ENCODE results near the gene AOX1.
A peak's percentile ranks its signal among the peaks of the same experiment; 100 is the strongest.
"Not testable (repeated sequence)": the region's sequence is repeated elsewhere in the genome, so short reads cannot be mapped to it uniquely, and the experiment has no call there.

AOX1 gene

DNA sequence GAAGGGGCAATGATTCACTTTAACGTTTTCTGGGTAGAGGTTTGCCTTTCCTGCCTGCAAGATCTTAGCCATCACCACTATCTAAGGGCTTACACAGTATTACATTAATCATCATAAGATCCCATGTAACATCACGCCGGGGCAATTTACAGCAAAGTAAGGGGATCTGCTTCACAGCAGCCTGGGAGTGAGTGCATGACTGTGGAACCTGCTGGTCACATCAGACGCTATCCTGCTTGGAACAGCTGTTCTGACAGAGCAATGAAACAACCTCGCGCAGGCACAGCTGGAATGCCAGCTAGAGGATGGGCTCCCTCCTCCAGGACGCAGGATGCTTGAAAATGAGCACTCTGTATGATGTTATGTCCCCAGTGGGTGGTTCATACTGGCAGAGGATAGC, 89.0 kb downstream of the AOX1 start:
- no peak for TF ChIP-seq ZFX (IDR thresholded peaks at IDR 0.05)
- TF ChIP-seq, protein P1, sequence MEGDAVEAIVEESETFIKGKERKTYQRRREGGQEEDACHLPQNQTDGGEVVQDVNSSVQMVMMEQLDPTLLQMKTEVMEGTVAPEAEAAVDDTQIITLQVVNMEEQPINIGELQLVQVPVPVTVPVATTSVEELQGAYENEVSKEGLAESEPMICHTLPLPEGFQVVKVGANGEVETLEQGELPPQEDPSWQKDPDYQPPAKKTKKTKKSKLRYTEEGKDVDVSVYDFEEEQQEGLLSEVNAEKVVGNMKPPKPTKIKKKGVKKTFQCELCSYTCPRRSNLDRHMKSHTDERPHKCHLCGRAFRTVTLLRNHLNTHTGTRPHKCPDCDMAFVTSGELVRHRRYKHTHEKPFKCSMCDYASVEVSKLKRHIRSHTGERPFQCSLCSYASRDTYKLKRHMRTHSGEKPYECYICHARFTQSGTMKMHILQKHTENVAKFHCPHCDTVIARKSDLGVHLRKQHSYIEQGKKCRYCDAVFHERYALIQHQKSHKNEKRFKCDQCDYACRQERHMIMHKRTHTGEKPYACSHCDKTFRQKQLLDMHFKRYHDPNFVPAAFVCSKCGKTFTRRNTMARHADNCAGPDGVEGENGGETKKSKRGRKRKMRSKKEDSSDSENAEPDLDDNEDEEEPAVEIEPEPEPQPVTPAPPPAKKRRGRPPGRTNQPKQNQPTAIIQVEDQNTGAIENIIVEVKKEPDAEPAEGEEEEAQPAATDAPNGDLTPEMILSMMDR (conservative IDR thresholded peaks at IDR 0.05), result no peak
- no peak overlapping the region for H3K27ac ChIP-seq

DNA sequence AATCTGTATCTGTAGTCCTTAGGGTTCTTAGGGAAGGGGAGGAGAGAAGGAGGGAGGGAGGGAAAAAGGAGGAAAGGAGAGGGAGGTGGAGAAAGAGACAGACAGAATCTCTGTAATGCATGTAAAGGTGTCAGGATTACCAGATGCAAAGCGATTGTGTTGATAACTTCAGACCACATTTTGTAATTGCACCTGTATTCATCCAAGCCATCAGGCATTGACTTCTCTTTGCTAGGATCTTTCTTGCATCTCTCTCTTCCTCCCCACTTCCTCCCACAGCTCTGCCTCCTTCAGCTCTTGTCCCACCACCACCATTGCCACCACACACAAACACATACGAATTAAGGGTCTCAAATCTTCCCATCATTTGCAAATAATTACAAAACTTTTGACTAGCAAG, 91.4 kb downstream of the AOX1 start:
- no peak for TF ChIP-seq ZFX (IDR thresholded peaks at IDR 0.05)
- TF ChIP-seq, protein P1 (conservative IDR thresholded peaks at IDR 0.05), result no peak
- H3K27ac ChIP-seq, result peak overlapping the region; percentile 81; the same call in 1 of the 2 replicates

DNA sequence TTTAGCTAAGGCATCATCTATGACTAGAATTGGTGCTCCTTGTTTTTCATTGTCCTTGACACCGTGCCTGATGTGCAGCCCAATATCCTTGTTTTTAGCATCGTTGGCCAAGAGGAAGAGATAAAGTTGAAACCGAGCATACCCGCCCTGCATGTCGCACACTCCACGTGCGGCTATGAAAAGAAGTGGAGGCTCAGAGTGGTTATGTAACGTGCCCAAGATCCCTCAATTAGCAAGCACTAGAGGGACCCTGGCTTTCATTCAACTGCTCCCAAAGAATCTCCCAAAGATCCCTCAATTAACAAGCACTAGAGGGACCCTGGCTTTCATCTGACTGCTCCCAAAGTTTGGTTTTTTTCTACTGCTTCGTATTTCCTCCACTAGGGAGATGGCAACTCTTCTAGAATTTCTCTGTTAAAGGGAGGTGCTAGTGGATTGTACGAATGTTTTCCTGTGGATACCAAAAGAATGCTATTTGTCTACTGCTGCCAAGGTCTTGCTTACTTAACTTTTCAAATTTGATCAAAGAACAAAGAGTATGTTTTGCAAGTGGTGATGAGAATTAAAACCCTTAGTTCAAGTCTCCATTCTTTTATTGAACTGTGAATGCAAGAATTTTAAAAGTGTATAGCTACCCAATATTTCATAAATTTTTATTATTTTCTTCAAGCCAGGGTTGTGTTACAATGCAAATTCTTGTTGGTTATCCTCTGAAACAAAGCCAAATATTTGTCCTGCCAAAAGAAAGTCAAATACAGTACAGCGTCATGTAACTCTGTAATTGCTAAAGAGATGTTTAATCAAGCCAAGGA, 92.1 kb downstream of the AOX1 start:
- H3K27ac ChIP-seq, result peak overlapping the region; percentile 81
- TF ChIP-seq, protein P1 (conservative IDR thresholded peaks at IDR 0.05), result peak; percentile 2; the same call in 1 of the 2 replicates
- TF ChIP-seq ZFX (IDR thresholded peaks at IDR 0.05), result no peak

DNA sequence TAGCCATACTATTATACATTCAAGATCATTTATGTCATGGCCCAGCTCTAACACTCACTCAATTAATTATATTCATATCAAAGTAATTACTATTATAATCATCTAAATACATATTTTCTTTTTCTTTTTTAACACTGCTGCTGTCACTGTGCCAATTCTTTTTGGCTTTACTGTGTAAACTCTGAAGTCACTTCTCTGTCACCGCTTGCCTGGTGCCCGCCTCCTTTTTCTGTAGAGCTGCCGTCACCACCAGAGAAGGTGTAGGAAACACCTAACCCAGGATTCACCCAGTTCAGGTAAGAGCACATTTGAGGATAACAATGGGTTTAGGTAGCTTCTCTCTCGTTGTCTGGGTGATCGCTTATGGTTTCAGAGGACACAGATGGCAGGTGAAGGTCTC, 93.3 kb downstream of the AOX1 start:
- TF ChIP-seq, protein P1 (conservative IDR thresholded peaks at IDR 0.05), result no peak
- TF ChIP-seq ZFX (IDR thresholded peaks at IDR 0.05), result no peak
- H3K27ac ChIP-seq, result peak overlapping the region; percentile 42

DNA sequence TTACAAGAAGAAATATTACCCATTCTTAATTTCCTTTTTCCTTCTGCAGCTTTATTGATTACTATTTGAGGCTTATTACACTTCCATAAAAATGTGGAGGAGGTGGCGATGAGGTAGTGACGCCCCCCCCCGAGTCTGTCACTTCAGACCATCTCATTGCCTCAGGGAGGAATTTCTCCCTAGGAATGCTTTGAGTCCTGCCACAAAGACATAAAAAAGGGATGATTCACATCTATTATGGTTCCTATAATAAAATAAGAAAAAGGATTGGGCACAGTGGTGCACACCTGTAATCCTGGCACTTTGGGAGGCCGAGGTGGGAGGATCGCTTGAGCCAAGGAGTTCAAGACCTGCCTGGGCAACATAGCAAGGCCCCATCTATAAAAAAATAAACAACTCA, 93.7 kb downstream of the AOX1 start:
- TF ChIP-seq, protein P1 (conservative IDR thresholded peaks at IDR 0.05), result no peak
- no peak for TF ChIP-seq ZFX (IDR thresholded peaks at IDR 0.05)
- H3K27ac ChIP-seq, result peak overlapping the region; percentile 42

DNA sequence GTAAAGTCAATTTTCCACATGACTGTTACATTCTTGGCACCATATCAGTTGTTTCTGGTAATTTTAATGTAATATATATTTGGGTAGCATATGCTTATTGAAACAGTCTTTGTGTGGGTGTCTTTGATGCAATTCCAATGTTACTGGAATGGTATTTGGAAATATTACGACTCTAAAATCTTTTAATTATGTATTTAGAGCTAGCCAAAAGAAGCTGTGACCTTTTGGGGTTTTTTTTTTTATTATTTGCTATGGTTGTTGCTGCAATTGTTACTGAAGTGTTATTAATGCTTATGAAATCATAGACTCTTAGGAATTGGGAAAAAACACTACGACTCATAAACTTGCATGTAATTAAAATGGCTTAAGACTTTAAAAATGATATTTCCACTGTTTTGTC, 95.9 kb downstream of the AOX1 start:
- H3K27ac ChIP-seq, result no peak overlapping the region
- TF ChIP-seq ZFX (IDR thresholded peaks at IDR 0.05), result no peak
- TF ChIP-seq, protein P1 (conservative IDR thresholded peaks at IDR 0.05), result no peak

DNA sequence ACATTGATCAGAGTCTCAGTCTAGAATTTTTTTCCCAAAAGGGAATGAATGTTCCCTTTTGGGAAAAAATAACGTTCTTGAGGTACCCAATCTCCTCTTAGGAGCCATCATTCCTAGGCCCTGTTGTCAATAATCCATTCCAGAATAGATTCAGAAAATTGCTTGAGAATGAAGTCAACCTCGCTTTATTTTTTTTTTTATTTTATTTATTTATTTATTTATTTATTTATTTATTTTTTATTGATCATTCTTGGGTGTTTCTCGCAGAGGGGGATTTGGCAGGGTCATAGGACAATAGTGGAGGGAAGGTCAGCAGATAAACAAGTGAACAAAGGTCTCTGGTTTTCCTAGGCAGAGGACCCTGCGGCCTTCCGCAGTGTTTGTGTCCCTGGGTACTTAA, 96.6 kb downstream of the AOX1 start:
- not testable (repeated sequence) for H3K27ac ChIP-seq
